GM19324 (cell line): ENCODE data around the gene VWA8.

Source experiments
- ATAC-seq: cut with Tn5 transposase; IDR thresholded peaks from one replicate; pipeline ENCODE4 v1.9.1; 2021; ENCODE audit warnings: mild to moderate bottlenecking, moderate library complexity; ENCODE audit not compliant: unreplicated experiment, low FRiP score

VWA8 gene

GRCh38 chr13:41960637-41961465, at the start of gene VWA8:
VWA8 (minus strand) TSS chr13:41961109; CDS start chr13:41961015, 94 bp downstream.
- peak; percentile 94 for ATAC-seq

- ATAC-seq = no peak
These were observed 48.1 kb upstream of the VWA8 start for GRCh38 chr13:42009057-42009456.

- no peak for ATAC-seq
These were observed 46.9 kb upstream of the VWA8 start for GRCh38 chr13:42007844-42008243.

- no peak for ATAC-seq
These were observed 41.2 kb upstream of the VWA8 start for GRCh38 chr13:42002066-42002465.

GRCh38 chr13:42001580-42001979, 40.7 kb upstream of the VWA8 start:
- no peak for ATAC-seq

- no peak for ATAC-seq
These were observed 39.9 kb upstream of the VWA8 start for GRCh38 chr13:42000846-42001245.

GRCh38 chr13:41997396-41997795, 36.5 kb upstream of the VWA8 start:
- ATAC-seq = no peak

GRCh38 chr13:41995946-41996345, 35.0 kb upstream of the VWA8 start:
- ATAC-seq = no peak

- no peak for ATAC-seq
These were observed 34.4 kb upstream of the VWA8 start for GRCh38 chr13:41995336-41995735.

- ATAC-seq = no peak
These were observed 33.8 kb upstream of the VWA8 start for GRCh38 chr13:41994696-41995095.

GRCh38 chr13:41991936-41992335, 31.0 kb upstream of the VWA8 start:
- no peak for ATAC-seq

- ATAC-seq = no peak
These were observed 27.3 kb upstream of the VWA8 start for GRCh38 chr13:41988244-41988643.

GRCh38 chr13:41985788-41986508, 25.0 kb upstream of the VWA8 start:
- no peak for ATAC-seq

- no peak for ATAC-seq
These were observed 21.2 kb upstream of the VWA8 start for GRCh38 chr13:41981951-41982715.

GRCh38 chr13:41978007-41978406, 17.1 kb upstream of the VWA8 start:
- no peak for ATAC-seq

- ATAC-seq = no peak
These were observed 15.6 kb upstream of the VWA8 start for GRCh38 chr13:41976476-41976875.

- no peak for ATAC-seq
These were observed 13.5 kb upstream of the VWA8 start for GRCh38 chr13:41974262-41974900.

- ATAC-seq = no peak
These were observed 12.4 kb upstream of the VWA8 start for GRCh38 chr13:41973247-41973741.

- ATAC-seq = no peak
These were observed 10.9 kb upstream of the VWA8 start for GRCh38 chr13:41971848-41972247.

GRCh38 chr13:41970918-41971317, 10.0 kb upstream of the VWA8 start:
- ATAC-seq = no peak
